ENCODE measurements around the gene CCNI.

- no peak for TF ChIP-seq CTCF (IDR thresholded peaks at IDR 0.05 in 2 of 3, conservative IDR thresholded peaks at IDR 0.05 in 1 of 3; ENCODE audit: borderline replicate concordance in 1 of 3, insufficient read depth in 1 of 3, low read depth in 2 of 3, low read length in 2 of 3)
- no peak for TF ChIP-seq POLR2A (IDR thresholded peaks at IDR 0.05; ENCODE audit: borderline replicate concordance, extremely low read depth, insufficient read depth, insufficient read length)
- TF ChIP-seq YY1 (IDR thresholded peaks at IDR 0.05; ENCODE audit: extremely low read depth, insufficient replicate concordance, low read depth, low read length) = no peak
- no peak for TF ChIP-seq ZFX (IDR thresholded peaks at IDR 0.05)
- no peak for TF ChIP-seq REST (IDR thresholded peaks at IDR 0.05; ENCODE audit: low read depth)
- no peak for TF ChIP-seq EGR1 (IDR thresholded peaks at IDR 0.05; ENCODE audit: low read depth)
- no peak for TF ChIP-seq ATF3 (IDR thresholded peaks at IDR 0.05)
- no peak for TF ChIP-seq EZH2 (IDR thresholded peaks at IDR 0.05)
- TF ChIP-seq TCF7L2 (IDR thresholded peaks at IDR 0.05; ENCODE audit: borderline replicate concordance, extremely low read depth, insufficient read depth, insufficient read length) = no peak
- TF ChIP-seq SRF (IDR thresholded peaks at IDR 0.05; ENCODE audit: low read depth) = no peak
- no peak for TF ChIP-seq CEBPB (IDR thresholded peaks at IDR 0.05; ENCODE audit: low read depth)
These were observed 24.8 kb downstream of the CCNI start for GRCh38 chr4:77050962-77051361.
